GM12878 (cell line): ENCODE data around the gene TEX261. TPM values are rescaled to one million over a fixed set of nuclear protein-coding genes. Genes with fewer than 3 reads are reported as not detected.

Experiments used
- ATAC-seq: fragments of 200-7000 bp; cut with Tn5 transposase; 3 replicates; pipeline ENCODE4 v1.9.1; 2020; ENCODE audit warnings: mild to moderate bottlenecking, moderate library complexity
- BruUV-seq: library from RNA; stranded (reverse); fragments of 400-500 nt; replicated peaks from 2 replicates; lab custom pipeline; 2021; lab: Mats Ljungman, UMichigan
- CTCF ChIA-PET: fragments of 300-600 bp; sonication (Branson Sonifier 250); formaldehyde crosslinking; extraction: SDS; loops from one replicate; lab custom pipeline; 2021; ENCODE audit warnings: inconsistent platforms; lab: Yijun Ruan, JAX
- POLR2A ChIA-PET: fragments of 350-600 bp; formaldehyde crosslinking; extraction: SDS; loops from one replicate; lab custom pipeline; 2021; ENCODE audit warnings: inconsistent platforms; lab: Charles Lee
- RAD21 ChIA-PET: fragments of 300-600 bp; sonication (Branson Sonifier 250); formaldehyde crosslinking; loops from one replicate; lab custom pipeline; 2023; ENCODE audit warnings: antibody characterized with exemption; ENCODE audit not compliant: unreplicated experiment; lab: Charles Lee
- SMC1A ChIA-PET: fragments of 300-600 bp; sonication (Branson Sonifier 250); formaldehyde crosslinking; loops from one replicate; lab custom pipeline; 2023; ENCODE audit not compliant: unreplicated experiment, uncharacterized antibody; lab: Charles Lee
- DNase-seq: peaks from one replicate; pipeline ENCODE4 v3.0.0-alpha.2; 2011; ENCODE audit warnings: low read depth, low spot score
- FAIRE-seq: peaks from 3 replicates; lab custom pipeline; 2011; peaks lifted over from hg19 to GRCh38; lab: Jason Lieb, UNC
- H2AFZ ChIP-seq: 2 replicates; pipeline ENCODE4 v1.6.0; 2011; ENCODE audit warnings: low read depth, low read length, control low read depth; ENCODE audit not compliant: control insufficient read depth
- H3K27ac ChIP-seq: 2 replicates; pipeline ENCODE4 v1.5.1; 2011; ENCODE audit warnings: control low read depth; ENCODE audit not compliant: control insufficient read depth, insufficient read depth
- H3K27me3 ChIP-seq, 2 experiments: replicated peaks in 1 of 2; 2 replicates each; pipeline versions ENCODE4 v1.6.0 to v1.6.1; 2011; ENCODE audit warnings: low read length in 1 of 2; ENCODE audit not compliant: control insufficient read depth in 2 of 2, insufficient read depth in 2 of 2
- H3K36me3 ChIP-seq, 2 experiments: 2 replicates each; pipeline ENCODE4 v1.5.1; 2011; ENCODE audit warnings: low read length in 1 of 2; ENCODE audit not compliant: control insufficient read depth in 2 of 2, insufficient read depth in 2 of 2
- H3K4me1 ChIP-seq: 2 replicates; pipeline ENCODE4 v1.6.1; 2011; ENCODE audit warnings: mild to moderate bottlenecking, low read length, moderate library complexity, mixed read lengths; ENCODE audit not compliant: control insufficient read depth, insufficient read depth
- H3K4me2 ChIP-seq: 2 replicates; pipeline ENCODE4 v1.6.0; 2011; ENCODE audit warnings: control low read depth; ENCODE audit not compliant: control insufficient read depth, insufficient read depth
- H3K4me3 ChIP-seq: fragments of 200-600 bp; sonication (generic); 2 replicates; pipeline ENCODE4 v1.5.1; 2016
- H3K79me2 ChIP-seq: 2 replicates; pipeline ENCODE4 v1.6.0; 2011; ENCODE audit warnings: low read length; ENCODE audit not compliant: control insufficient read depth, insufficient read depth
- H3K9ac ChIP-seq: 2 replicates; pipeline ENCODE4 v1.8.0; 2011; ENCODE audit warnings: low read length, control low read depth, mixed read lengths; ENCODE audit not compliant: control insufficient read depth, insufficient read depth
- H3K9me3 ChIP-seq: replicated peaks from 3 replicates; pipeline ENCODE4 v1.5.1; 2011; ENCODE audit warnings: mild to moderate bottlenecking, low read length; ENCODE audit not compliant: control insufficient read depth, insufficient read depth
- H4K20me1 ChIP-seq: 2 replicates; pipeline ENCODE4 v1.6.0; 2011; ENCODE audit not compliant: control insufficient read depth, insufficient read depth
- E2F8 ChIP-seq: fragments of 450-650 bp; IDR thresholded peaks from 2 replicates; pipeline ENCODE4 v1.6.1; 2018; ENCODE audit warnings: mild to moderate bottlenecking, low read depth, moderate library complexity; ENCODE audit not compliant: partially characterized antibody
- FOS ChIP-seq: IDR thresholded peaks from 3 replicates; pipeline ENCODE4 v1.6.1; 2011; ENCODE audit warnings: borderline replicate concordance; ENCODE audit not compliant: insufficient read length; ENCODE audit errors: extremely low read depth
- HDGF ChIP-seq: fragments of 450-650 bp; IDR thresholded peaks from 2 replicates; pipeline ENCODE4 v1.6.1; 2016; ENCODE audit warnings: antibody characterized with exemption
- RAD51 ChIP-seq: fragments of 450-650 bp; IDR thresholded peaks from 2 replicates; pipeline ENCODE4 v1.6.1; 2016; ENCODE audit warnings: moderate library complexity, mild to moderate bottlenecking, inconsistent platforms
- WGBS: methylation state at CpG from one replicate; pipeline ENCODE4 v1.1.6; 2016; ENCODE audit warnings: low lambda C conversion rate; ENCODE audit not compliant: insufficient replicate concordance, insufficient coverage; ENCODE audit errors: missing lambda C conversion rate; 5-methylcytosine and 5-hydroxymethylcytosine counted together
- in situ Hi-C: fragments of 300-500 bp; cut with MboI; formaldehyde crosslinking; loops from 9 replicates; pipeline ENCODE4 v1.14.3; 2018; ENCODE audit warnings: mixed read lengths
- intact Hi-C: fragments of 100-400 bp; cut with micrococcal nuclease; formaldehyde crosslinking; loops from one replicate; pipeline ENCODE4 v1.14.2; 2022; ENCODE audit not compliant: unreplicated experiment
- polyA plus RNA-seq, 11 experiments: library from polyadenylated mRNA; depleted of rRNA in 4 of 11; unstranded in 6 of 11; stranded (reverse) in 5 of 11; fragments of >200 nt; fragmentation: Nextera tagmentation in 4 of 11; fragmentation: Illumina TruSeq in 1 of 11; extraction: Ambion mirVana in 4 of 11; extraction: Trizol in 1 of 11; gene quantifications; 1 replicate in 1 of 11; 2 replicates in 10 of 11; pipeline versions ENCODE4 v1.2.1 to v1.2.3, GENCODE V29; 2011 to 2016; ENCODE audit warnings: inconsistent platforms in 2 of 11, missing spikeins in 2 of 11, low read depth in 1 of 11
- total RNA-seq, 4 experiments: library from RNA; depleted of rRNA in 3 of 4; stranded (reverse); fragments of >200 nt in 3 of 4; fragmentation: Illumina TruSeq in 1 of 4; extraction: Trizol in 1 of 4; gene quantifications; 2 replicates each; pipeline versions ENCODE4 v1.2.1 to v1.2.3, GENCODE V29; 2013 to 2021

The TEX261 gene
- total and polyA plus RNA-seq, 10 of the 15 experiments (the other 5 are each of a cell fraction or from before 2014, with no cell fraction given): 5.5 to 75.6 (median 40.3) TPM

DNA sequence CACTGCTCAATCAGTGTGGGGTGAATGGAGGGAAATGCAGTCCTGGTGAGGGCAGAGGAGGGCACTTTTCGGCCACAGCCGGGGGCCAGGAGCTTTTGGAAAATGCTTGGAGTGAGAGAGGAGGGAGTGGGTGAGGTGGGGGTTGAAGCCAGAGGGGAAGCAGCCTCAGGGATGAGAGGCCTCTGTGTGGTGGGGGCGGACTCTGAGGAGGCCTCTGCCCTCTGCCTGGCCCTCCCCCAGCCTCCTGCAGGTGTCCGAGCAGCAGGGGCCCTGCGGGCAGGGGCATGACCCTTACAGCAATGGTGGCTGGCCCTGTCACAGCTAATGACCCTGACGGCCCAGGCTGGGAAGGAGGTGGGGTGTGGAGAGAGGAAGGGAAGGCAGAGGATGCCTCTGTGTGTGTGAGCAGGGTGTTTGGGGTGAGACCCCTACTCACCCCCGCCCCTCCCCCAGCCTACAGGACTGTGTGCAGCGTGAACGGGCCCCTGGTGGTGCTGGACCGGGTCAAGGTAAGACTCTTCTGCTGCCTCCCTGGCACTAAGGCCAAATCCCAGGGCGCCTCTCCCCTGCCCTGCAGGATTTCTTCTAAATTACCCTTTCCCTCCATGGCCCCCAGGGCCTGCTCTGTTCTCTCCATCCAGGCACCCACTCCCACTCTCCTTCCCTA, 51.3 kb downstream of the TEX261 start (continued):
- TF ChIP-seq E2F8: no peak
- no peak for TF ChIP-seq RAD51

DNA sequence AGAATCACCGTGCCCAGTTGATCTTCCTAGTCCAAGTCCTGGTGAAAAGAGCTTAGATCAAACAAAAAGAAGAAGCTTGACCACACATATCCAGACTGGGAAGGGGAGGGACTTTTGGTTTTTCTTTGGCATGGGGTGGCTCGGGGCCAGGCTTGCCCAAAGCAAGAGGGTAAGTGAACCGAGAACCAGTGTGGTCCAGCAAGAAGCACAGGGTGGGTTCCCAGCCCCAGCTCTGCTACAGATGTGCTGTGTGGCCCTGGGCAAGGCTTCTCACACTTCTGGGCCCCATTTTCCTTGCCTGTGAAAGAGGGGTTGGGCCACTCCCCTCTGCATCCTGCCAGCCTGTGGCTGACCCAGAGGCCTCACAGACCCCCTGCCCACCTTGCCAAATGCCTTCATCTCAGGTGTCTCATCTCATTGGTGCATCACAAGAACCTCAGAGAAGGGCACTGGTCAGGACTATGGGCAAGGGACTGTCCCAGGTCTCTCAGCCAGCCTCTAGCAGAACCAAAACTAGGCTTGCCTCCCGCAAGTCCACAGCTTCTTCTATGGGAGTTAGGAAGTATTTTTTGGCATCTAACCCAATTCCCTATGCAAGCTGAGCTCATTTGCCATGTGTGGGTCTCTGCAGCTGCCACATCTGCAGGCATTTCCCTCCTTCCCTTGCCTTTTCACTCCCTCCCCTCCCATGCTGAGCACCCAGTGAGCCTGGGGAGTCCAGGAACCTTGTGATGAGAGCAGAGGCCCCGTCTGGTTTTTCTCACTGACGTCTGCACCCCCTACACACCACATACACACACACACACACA, 52.1 kb downstream of the TEX261 start:
- intact Hi-C loops: loop anchor here (10.0 kb wide), 1 partner anchor 638 kb away; the partner anchor contains the start of gene FAM136A
- in situ Hi-C loops: loop anchor here (10.0 kb wide), 1 partner anchor 638 kb away; the partner anchor contains the start of gene FAM136A
- Histone ChIP-seq H3K36me3 (no peaks in the 10 kb centered on the region), H3K4me1 (no peaks in the 10 kb centered on the region), H3K79me2 (no peaks in the 10 kb centered on the region), H3K4me3 (no peak overlapping the region), H2AFZ (no peak overlapping the region), H3K27ac (no peak overlapping the region), H3K9ac (no peak overlapping the region), H3K4me2 (no peak overlapping the region), H4K20me1 (no peaks in the 10 kb centered on the region), H3K27me3 (peaks cover 0 to 2% of the 10 kb centered on the region in 2 experiments; a peak in 2 of 4 replicates), H3K9me3 (no peaks in the 10 kb centered on the region)
- POLR2A ChIA-PET: interaction anchor here (0.6 to 0.7 kb wide), 2 partner anchors 8 to 80 kb away, joined by 3 read pairs; no protein-coding TSS in a partner anchor
- ATAC-seq (no peak), FAIRE-seq (no peak), DNase-seq (no peak)
- SMC1A ChIA-PET: no interaction called here
- CTCF ChIA-PET: interaction anchor here (1.1 to 1.2 kb wide), 3 partner anchors 12 to 25 kb away, joined by 3 to 7 read pairs (median 4); no protein-coding TSS in a partner anchor
- RAD21 ChIA-PET: no interaction called here
- BruUV-seq: no TSS peak
- no peak for TF ChIP-seq HDGF
- TF ChIP-seq FOS: no peak
- WGBS: 20% methylated on average over 6 of the region's 6 CpGs
